SU-DHL-6 (cell line): Measurements from ENCODE around the gene PRKCE.

Experiments used
- H2AFZ ChIP-seq: fragments of 200-600 bp; sonication (generic); 2 replicates; pipeline ENCODE4 v1.6.1; 2014; ENCODE audit warnings: low read depth, mild to moderate bottlenecking, moderate library complexity, mixed read lengths, antibody characterized with exemption, low read length; ENCODE audit not compliant: severe bottlenecking
- H3F3A ChIP-seq: fragments of 200-600 bp; shearing (Covaris generic); 2 replicates; pipeline ENCODE4 v1.6.0; 2016; ENCODE audit warnings: antibody characterized with exemption, mild to moderate bottlenecking; ENCODE audit not compliant: insufficient read depth
- H3K27ac ChIP-seq: fragments of 200-600 bp; sonication (generic); 2 replicates; pipeline ENCODE4 v1.5.1; 2016; ENCODE audit warnings: low read depth, mild to moderate bottlenecking, low read length, moderate library complexity, mixed read lengths
- H3K27me3 ChIP-seq: fragments of 200-600 bp; sonication (generic), shearing (Covaris generic); 2 replicates; pipeline ENCODE4 v1.6.0; 2014; ENCODE audit warnings: mild to moderate bottlenecking, low read length
- H3K36me3 ChIP-seq: fragments of 200-600 bp; sonication (generic); 2 replicates; pipeline ENCODE4 v1.6.1; 2014; ENCODE audit warnings: mild to moderate bottlenecking, low read length, mixed read lengths
- H3K4me2 ChIP-seq: fragments of 300-600, 200-600 bp; shearing (Covaris generic), sonication (generic); 2 replicates; pipeline ENCODE4 v1.6.0; 2014; ENCODE audit warnings: low read length, low read depth, mild to moderate bottlenecking; ENCODE audit not compliant: poor library complexity, severe bottlenecking
- H3K4me3 ChIP-seq: fragments of 200-600 bp; sonication (generic); 2 replicates; pipeline ENCODE4 v1.5.1; 2014; ENCODE audit warnings: antibody characterized with exemption, low read length, mild to moderate bottlenecking, mixed read lengths; ENCODE audit not compliant: insufficient read depth, poor library complexity, severe bottlenecking
- H3K79me2 ChIP-seq: fragments of 200-600 bp; sonication (generic); 2 replicates; pipeline ENCODE4 v1.6.1; 2014; ENCODE audit warnings: mild to moderate bottlenecking, low read length, moderate library complexity; ENCODE audit not compliant: insufficient read depth
- H3K9ac ChIP-seq: fragments of 200-600 bp; sonication (generic); 2 replicates; pipeline ENCODE4 v1.7.0; 2014; ENCODE audit warnings: mild to moderate bottlenecking, low read length
- H3K9me2 ChIP-seq: fragments of 200-600 bp; sonication (generic); replicated peaks from 2 replicates; pipeline ENCODE4 v1.6.1; 2014; ENCODE audit warnings: low read length; ENCODE audit not compliant: insufficient read depth
- H3K9me3 ChIP-seq: fragments of 200-600 bp; sonication (generic); 2 replicates; pipeline ENCODE4 v1.6.1; 2014; ENCODE audit warnings: low read length, mixed read lengths; ENCODE audit not compliant: insufficient read depth
- H4K20me1 ChIP-seq: fragments of 200-600 bp; sonication (generic); 2 replicates; pipeline ENCODE4 v1.6.1; 2014; ENCODE audit warnings: low read depth, mild to moderate bottlenecking, antibody characterized with exemption, low read length, moderate library complexity, mixed read lengths
- EZH2phosphoT487 ChIP-seq: fragments of 200-600 bp; sonication (generic), shearing (Covaris generic); conservative IDR thresholded peaks from 2 replicates; pipeline ENCODE4 v1.6.1; 2018; ENCODE audit warnings: mild to moderate bottlenecking, antibody characterized with exemption, low read length, moderate library complexity, mixed read lengths
- TF ChIP-seq, protein P1 (sequence below): fragments of 200-600 bp; sonication (generic); IDR thresholded peaks from one replicate; pipeline ENCODE4 v1.5.1; 2017; ENCODE audit warnings: antibody characterized with exemption, mild to moderate bottlenecking, low read length, moderate library complexity; ENCODE audit not compliant: insufficient read depth, poor library complexity, severe bottlenecking

PRKCE gene

DNA sequence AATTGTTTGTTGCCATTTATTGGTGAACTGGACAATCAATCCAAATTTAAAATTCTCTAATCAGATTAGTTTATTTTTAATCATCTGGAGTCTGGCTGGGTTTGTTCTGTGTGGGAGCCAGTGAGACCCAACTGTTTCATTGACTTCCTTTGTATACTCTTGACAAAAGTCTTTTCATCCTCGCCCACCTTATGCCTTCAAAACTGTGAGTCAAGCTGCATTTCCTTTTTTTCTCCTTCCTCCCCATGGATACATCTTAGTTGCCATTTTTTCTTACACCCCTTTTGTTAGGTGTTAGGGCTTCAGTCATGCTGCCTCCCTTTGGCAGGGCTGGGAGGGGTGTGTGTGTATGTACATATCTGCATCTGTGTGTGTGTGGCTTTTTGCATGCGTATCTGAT is 117.6 kb downstream of the PRKCE start:
- H3K4me3 ChIP-seq, result no peak overlapping the region
- TF ChIP-seq, protein P1, sequence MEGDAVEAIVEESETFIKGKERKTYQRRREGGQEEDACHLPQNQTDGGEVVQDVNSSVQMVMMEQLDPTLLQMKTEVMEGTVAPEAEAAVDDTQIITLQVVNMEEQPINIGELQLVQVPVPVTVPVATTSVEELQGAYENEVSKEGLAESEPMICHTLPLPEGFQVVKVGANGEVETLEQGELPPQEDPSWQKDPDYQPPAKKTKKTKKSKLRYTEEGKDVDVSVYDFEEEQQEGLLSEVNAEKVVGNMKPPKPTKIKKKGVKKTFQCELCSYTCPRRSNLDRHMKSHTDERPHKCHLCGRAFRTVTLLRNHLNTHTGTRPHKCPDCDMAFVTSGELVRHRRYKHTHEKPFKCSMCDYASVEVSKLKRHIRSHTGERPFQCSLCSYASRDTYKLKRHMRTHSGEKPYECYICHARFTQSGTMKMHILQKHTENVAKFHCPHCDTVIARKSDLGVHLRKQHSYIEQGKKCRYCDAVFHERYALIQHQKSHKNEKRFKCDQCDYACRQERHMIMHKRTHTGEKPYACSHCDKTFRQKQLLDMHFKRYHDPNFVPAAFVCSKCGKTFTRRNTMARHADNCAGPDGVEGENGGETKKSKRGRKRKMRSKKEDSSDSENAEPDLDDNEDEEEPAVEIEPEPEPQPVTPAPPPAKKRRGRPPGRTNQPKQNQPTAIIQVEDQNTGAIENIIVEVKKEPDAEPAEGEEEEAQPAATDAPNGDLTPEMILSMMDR, result no peak
- no peak for TF ChIP-seq EZH2phosphoT487
- no peaks in the 10 kb centered on the region for H4K20me1 ChIP-seq

DNA sequence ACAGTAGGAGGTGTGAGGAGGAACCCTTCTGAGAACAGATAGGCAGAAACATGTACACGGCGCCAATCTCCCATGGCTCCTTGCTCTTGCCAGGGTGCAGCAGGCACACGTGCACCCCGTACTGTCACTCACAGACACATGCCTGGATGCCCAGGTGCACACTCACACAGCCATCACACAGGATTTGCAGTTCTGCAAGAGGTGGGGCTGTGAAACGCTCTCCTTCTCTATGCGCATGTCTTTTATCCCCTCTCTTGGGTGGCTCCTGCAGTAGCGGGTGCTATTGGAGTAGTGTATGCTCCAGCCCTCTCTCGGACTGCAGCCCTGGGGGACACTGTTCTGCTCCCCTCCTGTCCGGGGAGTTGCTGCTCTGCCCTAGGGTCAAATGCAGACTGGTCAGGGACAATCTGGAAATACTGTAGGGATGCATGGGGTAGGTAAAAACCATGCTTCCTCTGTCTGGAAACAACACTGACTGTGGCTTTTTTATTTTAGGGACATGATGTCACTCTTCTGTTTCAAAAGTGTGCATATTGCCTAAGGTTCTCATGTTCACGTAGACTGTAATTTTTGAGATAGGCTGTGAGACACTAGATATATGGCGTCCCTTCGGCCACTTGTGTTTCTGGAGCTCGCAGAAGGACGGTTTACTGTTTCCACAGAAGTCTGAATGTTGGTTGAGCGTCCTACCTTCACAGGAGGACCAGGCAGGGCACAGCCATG is 118.5 kb downstream of the PRKCE start:
- H3K79me2 ChIP-seq, result no peaks in the 10 kb centered on the region
- no peak overlapping the region for H2AFZ ChIP-seq
- H3K27me3 ChIP-seq, result no peaks in the 10 kb centered on the region
- H3F3A ChIP-seq, result no peaks in the 10 kb centered on the region
- H3K4me3 ChIP-seq, result no peak overlapping the region
- no peak overlapping the region for H3K9ac ChIP-seq
- no peaks in the 10 kb centered on the region for H3K9me2 ChIP-seq
- H3K36me3 ChIP-seq, result no peaks in the 10 kb centered on the region
- no peak for TF ChIP-seq EZH2phosphoT487
- TF ChIP-seq, protein P1, result no peak
- no peaks in the 10 kb centered on the region for H4K20me1 ChIP-seq
- H3K4me2 ChIP-seq, result no peak overlapping the region
- no peak overlapping the region for H3K27ac ChIP-seq
- no peaks in the 10 kb centered on the region for H3K9me3 ChIP-seq

More for the DNA sequence above, 117.6 kb downstream of the PRKCE start:
- no peaks in the 10 kb centered on the region for H3K79me2 ChIP-seq
- no peaks in the 10 kb centered on the region for H3K9me3 ChIP-seq
- no peaks in the 10 kb centered on the region for H3K27me3 ChIP-seq
- H3K9ac ChIP-seq, result no peak overlapping the region
- no peak overlapping the region for H3K27ac ChIP-seq
- H3K9me2 ChIP-seq, result no peaks in the 10 kb centered on the region
- H2AFZ ChIP-seq, result no peak overlapping the region
- H3F3A ChIP-seq, result no peaks in the 10 kb centered on the region
- no peak overlapping the region for H3K4me2 ChIP-seq
- no peaks in the 10 kb centered on the region for H3K36me3 ChIP-seq

DNA sequence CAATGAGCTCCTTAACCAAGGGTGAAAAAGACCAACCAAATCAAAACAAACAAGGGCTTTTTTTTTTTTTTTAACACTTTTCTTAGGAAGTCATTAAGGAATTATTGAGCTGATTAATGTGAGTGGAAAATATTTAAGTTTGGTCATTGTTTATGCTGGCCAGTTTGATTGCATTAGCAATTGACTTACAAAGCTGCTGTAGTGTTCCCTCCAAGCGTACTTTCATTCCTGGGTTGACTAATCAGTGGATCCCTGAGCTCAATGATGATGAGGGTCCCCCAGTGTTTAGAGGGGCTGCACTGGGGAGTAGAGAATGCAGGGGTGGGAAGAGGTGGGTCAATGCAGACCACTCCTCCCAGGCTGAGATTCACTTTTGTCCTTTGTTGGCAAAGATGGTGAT is 119.3 kb downstream of the PRKCE start:
- TF ChIP-seq EZH2phosphoT487, result no peak
- TF ChIP-seq, protein P1, result no peak
- no peaks in the 10 kb centered on the region for H3K27me3 ChIP-seq
- no peak overlapping the region for H3K9ac ChIP-seq
- no peaks in the 10 kb centered on the region for H4K20me1 ChIP-seq
- H3K79me2 ChIP-seq, result no peaks in the 10 kb centered on the region
- H3K4me3 ChIP-seq, result no peak overlapping the region
- H3K36me3 ChIP-seq, result no peaks in the 10 kb centered on the region
- H3K27ac ChIP-seq, result no peak overlapping the region
- no peaks in the 10 kb centered on the region for H3F3A ChIP-seq
- H3K4me2 ChIP-seq, result no peak overlapping the region
- H3K9me2 ChIP-seq, result no peaks in the 10 kb centered on the region
- H3K9me3 ChIP-seq, result no peaks in the 10 kb centered on the region
- no peak overlapping the region for H2AFZ ChIP-seq
